Nephron progenitor cell (in vitro differentiated cells): ENCODE results near the gene FHIP1B.

ENCODE experiments used
- DNase-seq: peaks from one replicate; pipeline ENCODE4 v3.0.0; 2021
- H3K27ac Mint-ChIP-seq: 2 replicates; pipeline ENCODE4 v1.8.0; 2021; ENCODE audit warnings: mild to moderate bottlenecking, moderate library complexity, mixed read lengths
- H3K27me3 Mint-ChIP-seq: 2 replicates; pipeline ENCODE4 v1.8.0; 2021; ENCODE audit warnings: mild to moderate bottlenecking, low read depth, mixed read lengths; ENCODE audit not compliant: poor library complexity
- H3K36me3 Mint-ChIP-seq: 2 replicates; pipeline ENCODE4 v1.8.0; 2021; ENCODE audit warnings: low read depth, mixed read lengths
- H3K4me1 Mint-ChIP-seq: 2 replicates; pipeline ENCODE4 v1.8.0; 2021; ENCODE audit warnings: mixed read lengths
- H3K4me3 Mint-ChIP-seq: 2 replicates; pipeline ENCODE4 v1.8.0; 2021; ENCODE audit warnings: mild to moderate bottlenecking, moderate library complexity, mixed read lengths
- H3K9me3 Mint-ChIP-seq: 2 replicates; pipeline ENCODE4 v1.8.0; 2021; ENCODE audit warnings: mild to moderate bottlenecking, moderate library complexity, mixed read lengths
- CTCF ChIP-seq: fragments of 200-600 bp; sonication (generic); IDR thresholded peaks from 2 replicates; pipeline ENCODE4 v1.5.0; 2021; ENCODE audit warnings: antibody characterized with exemption

Gene FHIP1B

GRCh38 chr11:6204706-6205105, 29.7 kb downstream of the FHIP1B start:
- TF ChIP-seq CTCF: no peak
- Mint-ChIP-seq H3K4me1 (peaks cover 5% of the 10 kb centered on the region), H3K27ac (no peak overlapping the region), H3K36me3 (peaks cover 10% of the 10 kb centered on the region), H3K4me3 (no peak overlapping the region), H3K27me3 (no peaks in the 10 kb centered on the region), H3K9me3 (no peaks in the 10 kb centered on the region)
- DNase-seq: no peak

GRCh38 chr11:6203327-6203726, 31.1 kb downstream of the FHIP1B start:
- Mint-ChIP-seq H3K36me3 (no peaks in the 10 kb centered on the region), H3K4me1 (peaks cover 5% of the 10 kb centered on the region), H3K27ac (no peak overlapping the region), H3K27me3 (no peaks in the 10 kb centered on the region), H3K9me3 (no peaks in the 10 kb centered on the region), H3K4me3 (no peak overlapping the region)
- no peak for DNase-seq
- no peak for TF ChIP-seq CTCF

- H3K9me3 Mint-ChIP-seq: no peaks in the 10 kb centered on the region
- no peak overlapping the region for H3K27ac Mint-ChIP-seq
- H3K27me3 Mint-ChIP-seq: no peaks in the 10 kb centered on the region
- H3K4me1 Mint-ChIP-seq: peaks cover 5% of the 10 kb centered on the region
- no peak overlapping the region for H3K4me3 Mint-ChIP-seq
- no peak for DNase-seq
- no peak for TF ChIP-seq CTCF
- no peaks in the 10 kb centered on the region for H3K36me3 Mint-ChIP-seq
Observed at GRCh38 chr11:6202041-6202440, 32.4 kb downstream of the FHIP1B start.

- H3K9me3 Mint-ChIP-seq: no peaks in the 10 kb centered on the region
- H3K27ac Mint-ChIP-seq: no peak overlapping the region
- no peaks in the 10 kb centered on the region for H3K36me3 Mint-ChIP-seq
- H3K4me1 Mint-ChIP-seq: peaks cover under 1% of the 10 kb centered on the region
- no peak for DNase-seq
- no peak for TF ChIP-seq CTCF
- no peak overlapping the region for H3K4me3 Mint-ChIP-seq
- no peaks in the 10 kb centered on the region for H3K27me3 Mint-ChIP-seq
Observed at GRCh38 chr11:6201481-6201880, 33.0 kb downstream of the FHIP1B start.

- no peak for TF ChIP-seq CTCF
- DNase-seq: no peak
- H3K4me1 Mint-ChIP-seq: no peaks in the 10 kb centered on the region
- no peaks in the 10 kb centered on the region for H3K27me3 Mint-ChIP-seq
- H3K9me3 Mint-ChIP-seq: no peaks in the 10 kb centered on the region
- H3K36me3 Mint-ChIP-seq: no peaks in the 10 kb centered on the region
- no peak overlapping the region for H3K27ac Mint-ChIP-seq
- no peak overlapping the region for H3K4me3 Mint-ChIP-seq
Observed at GRCh38 chr11:6200975-6201374, 33.5 kb downstream of the FHIP1B start.

- H3K4me3 Mint-ChIP-seq: no peak within 1 kb of the TSS
- no peak within 1 kb of the TSS for H3K27ac Mint-ChIP-seq
Observed at GRCh38 chr11:6199174-6199810, 35.1 kb downstream of the FHIP1B start, which contains the start of gene OR52W1. OR52W1 (plus strand) TSS chr11:6199224; CDS start chr11:6199224, 0 bp downstream.

More at GRCh38 chr11:6199174-6199810, 35.1 kb downstream of the FHIP1B start, which contains the start of gene OR52W1:
- no peak for DNase-seq
- no peak for TF ChIP-seq CTCF
- Mint-ChIP-seq H3K4me1 (no peaks in the 10 kb centered on the region), H3K27me3 (no peaks in the 10 kb centered on the region), H3K9me3 (no peaks in the 10 kb centered on the region), H3K36me3 (no peaks in the 10 kb centered on the region)
